HL-60 (cell line): ENCODE data around the gene LENEP.

Experiments
- REST ChIP-seq: IDR thresholded peaks from 2 replicates; pipeline ENCODE4 v1.6.1; 2012; ENCODE audit warnings: low read depth; ENCODE audit not compliant: insufficient replicate concordance
- TF ChIP-seq, protein P1 (sequence below): IDR thresholded peaks from one replicate; pipeline ENCODE4 v1.5.1; 2011; ENCODE audit warnings: low read length, control low read depth, inconsistent platforms; ENCODE audit not compliant: insufficient read depth

GRCh38 chr1:154955718-154956543, 37.5 kb upstream of the LENEP start, which contains the start of gene PBXIP1:
- TF ChIP-seq, protein P1, sequence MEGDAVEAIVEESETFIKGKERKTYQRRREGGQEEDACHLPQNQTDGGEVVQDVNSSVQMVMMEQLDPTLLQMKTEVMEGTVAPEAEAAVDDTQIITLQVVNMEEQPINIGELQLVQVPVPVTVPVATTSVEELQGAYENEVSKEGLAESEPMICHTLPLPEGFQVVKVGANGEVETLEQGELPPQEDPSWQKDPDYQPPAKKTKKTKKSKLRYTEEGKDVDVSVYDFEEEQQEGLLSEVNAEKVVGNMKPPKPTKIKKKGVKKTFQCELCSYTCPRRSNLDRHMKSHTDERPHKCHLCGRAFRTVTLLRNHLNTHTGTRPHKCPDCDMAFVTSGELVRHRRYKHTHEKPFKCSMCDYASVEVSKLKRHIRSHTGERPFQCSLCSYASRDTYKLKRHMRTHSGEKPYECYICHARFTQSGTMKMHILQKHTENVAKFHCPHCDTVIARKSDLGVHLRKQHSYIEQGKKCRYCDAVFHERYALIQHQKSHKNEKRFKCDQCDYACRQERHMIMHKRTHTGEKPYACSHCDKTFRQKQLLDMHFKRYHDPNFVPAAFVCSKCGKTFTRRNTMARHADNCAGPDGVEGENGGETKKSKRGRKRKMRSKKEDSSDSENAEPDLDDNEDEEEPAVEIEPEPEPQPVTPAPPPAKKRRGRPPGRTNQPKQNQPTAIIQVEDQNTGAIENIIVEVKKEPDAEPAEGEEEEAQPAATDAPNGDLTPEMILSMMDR, result peak; percentile 21
- TF ChIP-seq REST, result no peak
